ENCODE results near the gene NIPBL. TPM values are rescaled to one million over a fixed set of nuclear protein-coding genes. Genes with fewer than 3 reads are reported as not detected.
"Not testable (repeated sequence)": the region's sequence is repeated elsewhere in the genome, so short reads cannot be mapped to it uniquely, and the experiment has no call there.

The NIPBL gene
- total RNA-seq, 1 donor from 2014 or later = 32.2 TPM

GRCh38 chr5:37071901-37072581, 195.5 kb downstream of the NIPBL start:
- Mint-ChIP-seq H3K27ac (ENCODE audit: unreplicated experiment) (no peak overlapping the region), H3K27me3 (ENCODE audit: low read depth) (no peaks in the 10 kb centered on the region), H3K9me3 (ENCODE audit: low read depth) (no peaks in the 10 kb centered on the region), H3K4me3 (ENCODE audit: unreplicated experiment) (no peak overlapping the region), H3K36me3 (ENCODE audit: low read depth) (peaks cover 1% of the 10 kb centered on the region), H3K4me1 (ENCODE audit: low read depth) (peaks cover 9% of the 10 kb centered on the region)
- no peak for TF ChIP-seq CTCF (IDR thresholded peaks at IDR 0.05)
- no peak for DNase-seq (ENCODE audit: low spot score)

- no peak for DNase-seq (ENCODE audit: low spot score)
- no peaks in the 10 kb centered on the region for H3K27me3 Mint-ChIP-seq (ENCODE audit: low read depth)
Measured at GRCh38 chr5:37075399-37075950, 198.9 kb downstream of the NIPBL start.

GRCh38 chr5:37077146-37077545, 200.6 kb downstream of the NIPBL start:
- Mint-ChIP-seq H3K27me3 (ENCODE audit: low read depth) (no peaks in the 10 kb centered on the region), H3K4me1 (ENCODE audit: low read depth) (peaks cover under 1% of the 10 kb centered on the region), H3K36me3 (ENCODE audit: low read depth) (peaks cover 24% of the 10 kb centered on the region), H3K4me3 (ENCODE audit: unreplicated experiment) (no peak overlapping the region), H3K27ac (ENCODE audit: unreplicated experiment) (no peak overlapping the region), H3K9me3 (ENCODE audit: low read depth) (peaks cover 7% of the 10 kb centered on the region)
- DNase-seq (ENCODE audit: low spot score) = no peak
- no peak for TF ChIP-seq CTCF (IDR thresholded peaks at IDR 0.05)

More at GRCh38 chr5:37075399-37075950, 198.9 kb downstream of the NIPBL start:
- H3K27ac Mint-ChIP-seq (ENCODE audit: unreplicated experiment) = no peak overlapping the region
- TF ChIP-seq CTCF (IDR thresholded peaks at IDR 0.05) = no peak
- H3K9me3 Mint-ChIP-seq (ENCODE audit: low read depth) = peaks cover 7% of the 10 kb centered on the region
- no peak overlapping the region for H3K4me3 Mint-ChIP-seq (ENCODE audit: unreplicated experiment)
- peaks cover 1% of the 10 kb centered on the region for H3K4me1 Mint-ChIP-seq (ENCODE audit: low read depth)
- peaks cover 20% of the 10 kb centered on the region for H3K36me3 Mint-ChIP-seq (ENCODE audit: low read depth)

- H3K27me3 Mint-ChIP-seq (ENCODE audit: low read depth) = no peaks in the 10 kb centered on the region
- peaks cover 7% of the 10 kb centered on the region for H3K9me3 Mint-ChIP-seq (ENCODE audit: low read depth)
- no peak overlapping the region for H3K4me3 Mint-ChIP-seq (ENCODE audit: unreplicated experiment)
- TF ChIP-seq CTCF (IDR thresholded peaks at IDR 0.05) = no peak
- no peak overlapping the region for H3K27ac Mint-ChIP-seq (ENCODE audit: unreplicated experiment)
- peaks cover 6% of the 10 kb centered on the region for H3K4me1 Mint-ChIP-seq (ENCODE audit: low read depth)
- H3K36me3 Mint-ChIP-seq (ENCODE audit: low read depth) = peaks cover 32% of the 10 kb centered on the region
- DNase-seq (ENCODE audit: low spot score) = no peak
Measured at GRCh38 chr5:37080697-37081096, 204.1 kb downstream of the NIPBL start.

GRCh38 chr5:37082977-37083376, 206.4 kb downstream of the NIPBL start:
- not testable (repeated sequence) for H3K4me1 Mint-ChIP-seq (ENCODE audit: low read depth); H3K9me3 Mint-ChIP-seq (ENCODE audit: low read depth); H3K4me3 Mint-ChIP-seq (ENCODE audit: unreplicated experiment); DNase-seq (ENCODE audit: low spot score); H3K27me3 Mint-ChIP-seq (ENCODE audit: low read depth); H3K27ac Mint-ChIP-seq (ENCODE audit: unreplicated experiment)
- H3K36me3 Mint-ChIP-seq (ENCODE audit: low read depth) = peaks cover 30% of the 10 kb centered on the region

GRCh38 chr5:37086026-37086425, 209.5 kb downstream of the NIPBL start:
- H3K36me3 Mint-ChIP-seq (ENCODE audit: low read depth); DNase-seq (ENCODE audit: low spot score); H3K9me3 Mint-ChIP-seq (ENCODE audit: low read depth); H3K27ac Mint-ChIP-seq (ENCODE audit: unreplicated experiment); H3K4me3 Mint-ChIP-seq (ENCODE audit: unreplicated experiment); H3K4me1 Mint-ChIP-seq (ENCODE audit: low read depth); H3K27me3 Mint-ChIP-seq (ENCODE audit: low read depth): not testable (repeated sequence)
